Stimulated activated CD4-positive, alpha-beta T cell treated with anti-CD3 and anti-CD28 coated beads, Interleukin-2, amount 100 ng/mL, for 24 hours (primary cell): ENCODE data around the gene NDUFS8.

Source experiments
- DNase-seq, 2 donors: peaks; one replicate each; pipeline ENCODE4 v3.0.0-alpha.2; 2020

The NDUFS8 gene

GRCh38 chr11:68016904-68017817, 13.3 kb upstream of the NDUFS8 start:
- no peak for DNase-seq

- no peak for DNase-seq
These were observed 12.3 kb upstream of the NDUFS8 start for GRCh38 chr11:68017980-68018729.

DNA sequence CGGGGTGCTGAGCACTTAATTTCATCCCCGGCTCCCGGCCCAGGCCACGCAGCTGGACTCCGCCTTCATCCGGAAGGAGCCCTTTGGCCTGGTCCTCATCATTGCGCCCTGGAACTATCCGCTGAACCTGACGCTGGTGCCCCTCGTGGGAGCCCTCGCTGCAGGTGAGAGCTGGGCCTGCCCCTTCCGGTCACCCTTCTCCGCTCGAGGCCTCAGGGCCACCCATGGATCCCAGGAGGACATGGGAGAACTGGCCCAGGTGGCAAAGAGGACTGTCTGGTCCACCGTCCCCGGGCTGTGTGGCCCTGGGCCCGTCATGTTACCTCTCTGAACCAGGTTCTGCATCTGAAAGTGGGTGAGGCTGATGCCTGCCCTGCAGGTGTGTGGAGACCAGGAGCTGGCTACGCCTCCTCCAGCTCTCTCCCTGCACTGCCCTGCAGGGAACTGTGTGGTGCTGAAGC, 11.7 kb upstream of the NDUFS8 start:
- no peak for DNase-seq

- DNase-seq = no peak
These were observed 11.0 kb upstream of the NDUFS8 start for GRCh38 chr11:68019486-68019885.

DNA sequence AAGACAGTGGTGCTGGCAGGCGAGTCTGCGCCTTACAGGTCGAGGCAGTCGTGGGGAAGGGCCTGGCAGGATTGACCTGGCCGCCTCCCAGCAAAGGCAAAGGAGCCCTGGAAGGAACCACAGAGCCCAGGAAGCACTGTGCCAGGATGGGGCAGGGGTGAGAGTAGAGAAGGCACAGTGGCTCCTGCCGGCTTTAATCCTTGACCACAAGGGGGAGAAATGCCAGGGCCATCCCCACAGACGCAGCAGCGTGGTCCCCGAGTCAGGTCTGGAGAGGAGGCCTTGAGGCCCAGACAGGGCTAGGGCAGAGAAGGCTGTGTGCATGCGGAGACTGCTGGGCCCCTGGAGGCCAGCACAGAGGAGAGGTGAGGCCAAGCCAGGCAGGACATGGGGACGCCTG, 9.9 kb upstream of the NDUFS8 start:
- DNase-seq = no peak

DNA sequence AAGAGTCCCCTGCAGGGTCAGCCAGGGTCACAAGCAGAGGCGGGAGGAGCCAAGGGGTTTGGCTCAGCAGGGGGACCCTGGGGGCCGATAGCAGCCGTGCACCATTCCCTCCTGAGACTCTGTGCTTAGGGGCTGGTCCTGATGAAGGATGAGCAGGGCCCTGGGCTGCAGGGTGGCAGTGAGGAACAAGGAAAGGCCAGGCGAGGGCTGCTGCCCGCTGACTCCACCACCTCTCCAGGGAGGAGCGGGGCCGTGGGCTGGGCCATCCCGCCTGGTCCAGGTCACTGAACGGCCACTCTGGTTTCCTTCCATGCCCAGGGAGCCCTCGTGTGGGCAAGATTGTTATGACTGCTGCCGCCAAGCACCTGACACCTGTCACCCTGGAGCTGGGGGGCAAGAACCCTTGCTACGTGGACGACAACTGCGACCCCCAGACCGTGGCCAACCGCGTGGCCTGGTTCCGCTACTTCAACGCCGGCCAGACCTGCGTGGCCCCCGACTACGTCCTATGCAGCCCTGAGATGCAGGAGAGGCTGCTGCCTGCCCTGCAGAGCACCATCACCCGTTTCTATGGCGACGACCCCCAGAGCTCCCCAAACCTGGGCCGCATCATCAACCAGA, 9.2 kb upstream of the NDUFS8 start:
- DNase-seq = no peak

- DNase-seq = no peak
These were observed 8.0 kb upstream of the NDUFS8 start for GRCh38 chr11:68022531-68022930.

DNA sequence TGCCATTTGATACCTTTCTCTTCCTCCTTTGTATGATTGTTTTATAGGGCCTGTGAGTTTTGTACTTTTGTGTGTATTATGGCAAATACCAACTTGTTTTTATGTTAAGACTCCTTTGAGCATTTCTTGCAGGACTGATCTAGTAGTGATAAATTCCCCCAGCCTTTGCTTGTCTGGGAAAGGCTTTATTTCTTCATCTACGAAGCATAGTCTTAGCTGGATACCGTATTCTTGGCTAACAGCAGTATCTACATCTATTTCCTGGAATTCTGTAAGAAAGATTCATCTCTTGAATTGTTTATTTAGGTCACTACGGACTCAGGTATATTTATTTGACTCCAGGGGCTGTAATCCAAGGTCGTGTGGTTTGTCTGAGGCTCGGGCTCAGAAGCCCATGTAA, 6.0 kb upstream of the NDUFS8 start:
- DNase-seq = no peak

GRCh38 chr11:68025047-68025446, 5.4 kb upstream of the NDUFS8 start:
- DNase-seq = no peak

DNA sequence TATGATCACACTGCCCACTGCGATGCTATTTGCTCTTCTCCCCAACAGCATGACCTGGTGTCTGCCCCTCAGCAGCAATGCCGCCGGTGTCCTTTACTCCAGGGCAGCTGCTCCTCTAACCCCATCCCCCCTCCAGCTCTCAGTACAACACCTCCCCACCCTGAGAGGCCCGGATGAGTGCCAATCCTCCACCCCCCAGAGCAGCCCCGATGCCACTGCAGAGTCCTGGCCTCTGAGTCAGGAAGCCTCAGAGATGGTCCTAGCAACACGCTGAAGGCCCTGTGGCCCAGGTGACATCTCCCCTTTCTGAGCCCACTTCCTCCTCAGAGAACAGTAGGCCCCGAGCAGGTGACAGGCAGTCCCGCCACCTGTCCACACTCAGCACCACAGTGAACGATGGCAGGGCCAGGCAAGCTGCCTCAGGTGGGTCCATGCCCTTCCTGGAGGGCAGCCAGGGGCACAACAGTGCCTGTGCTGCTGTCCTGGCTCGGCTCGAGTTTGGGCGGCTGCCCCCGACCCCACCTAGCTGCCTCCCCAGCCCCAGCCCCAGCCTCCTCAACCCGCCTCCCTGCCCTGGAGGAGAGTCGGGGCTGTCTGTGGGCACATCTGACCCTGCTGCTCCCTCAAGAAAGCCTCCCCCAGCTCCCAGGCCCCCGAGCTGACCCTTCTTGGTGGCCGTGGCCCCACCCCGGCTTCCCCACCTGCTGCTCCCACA, 3.9 kb upstream of the NDUFS8 start:
- no peak for DNase-seq

GRCh38 chr11:68027667-68028066, 2.8 kb upstream of the NDUFS8 start:
- DNase-seq = no peak

GRCh38 chr11:68028802-68029545, 1.5 kb upstream of the NDUFS8 start:
- no peak for DNase-seq

DNA sequence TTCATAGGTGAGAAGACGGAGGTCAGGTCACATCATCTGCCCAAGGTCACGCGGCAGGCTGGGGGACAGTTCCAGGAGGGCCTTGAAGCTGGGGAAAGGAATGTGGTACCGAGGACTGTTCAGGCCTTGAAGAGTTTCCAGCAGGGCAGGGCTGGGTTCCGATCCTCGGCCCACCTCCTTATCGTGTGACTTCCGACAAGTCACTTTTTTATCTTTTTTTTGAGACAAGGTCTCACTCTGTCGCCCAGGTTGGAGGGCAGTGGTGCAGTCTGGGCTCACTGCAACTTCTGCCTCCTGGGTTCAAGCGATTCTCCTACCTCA, 623 bp downstream of the NDUFS8 start:
- no peak for DNase-seq

GRCh38 chr11:68032003-68032402, 1.5 kb downstream of the NDUFS8 start:
- no peak for DNase-seq

DNA sequence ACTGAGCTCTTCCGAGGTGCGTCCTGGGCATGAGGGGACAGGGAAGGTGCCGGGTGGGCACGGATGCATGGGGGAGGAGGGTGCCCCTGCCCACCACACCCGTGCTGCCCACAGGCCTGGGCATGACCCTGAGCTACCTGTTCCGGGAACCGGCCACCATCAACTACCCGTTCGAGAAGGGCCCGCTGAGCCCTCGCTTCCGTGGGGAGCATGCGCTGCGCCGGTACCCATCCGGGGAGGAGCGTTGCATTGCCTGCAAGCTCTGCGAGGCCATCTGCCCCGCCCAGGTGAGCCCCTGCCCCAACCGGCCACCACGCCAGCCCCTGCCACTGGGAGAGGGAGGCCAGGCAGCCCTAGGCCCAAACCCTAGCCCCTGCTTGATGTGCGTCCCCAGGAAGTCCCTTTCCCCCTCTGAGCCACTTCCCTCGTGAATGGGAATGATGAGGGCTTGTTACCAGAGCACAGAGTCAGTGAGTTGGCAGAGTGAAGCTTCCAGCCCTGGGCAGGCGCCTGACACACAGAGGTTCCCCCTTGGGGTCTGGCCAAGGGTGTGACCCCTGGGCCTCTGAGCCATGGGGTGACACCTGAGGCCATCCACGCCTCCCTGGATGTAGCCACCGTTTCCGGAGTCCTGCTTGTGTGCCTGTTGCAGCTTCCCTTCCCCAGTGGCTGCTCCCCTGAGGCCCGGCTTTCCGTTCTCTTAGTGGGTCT, 2.7 kb downstream of the NDUFS8 start:
- no peak for DNase-seq

GRCh38 chr11:68033708-68034045, 3.2 kb downstream of the NDUFS8 start:
- DNase-seq = no peak

GRCh38 chr11:68035266-68035876, 4.9 kb downstream of the NDUFS8 start:
- no peak for DNase-seq

DNA sequence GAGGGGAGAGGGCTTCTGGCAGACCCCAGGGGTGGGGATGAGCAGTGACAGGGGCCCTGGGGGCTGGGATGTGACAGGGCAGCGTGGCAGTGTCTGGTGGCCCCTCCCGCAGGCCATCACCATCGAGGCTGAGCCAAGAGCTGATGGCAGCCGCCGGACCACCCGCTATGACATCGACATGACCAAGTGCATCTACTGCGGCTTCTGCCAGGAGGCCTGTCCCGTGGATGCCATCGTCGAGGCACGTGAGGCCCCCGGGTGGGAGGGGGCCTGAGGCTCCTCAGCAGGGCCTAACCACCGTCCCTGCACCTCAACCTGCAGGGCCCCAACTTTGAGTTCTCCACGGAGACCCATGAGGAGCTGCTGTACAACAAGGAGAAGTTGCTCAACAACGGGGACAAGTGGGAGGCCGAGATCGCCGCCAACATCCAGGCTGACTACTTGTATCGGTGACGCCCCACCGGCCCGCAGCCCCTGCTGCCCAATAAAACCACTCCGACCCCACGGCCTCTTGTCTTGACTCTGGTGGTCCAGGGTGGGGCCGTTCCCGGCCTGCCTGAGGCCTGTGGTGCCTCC, 5.7 kb downstream of the NDUFS8 start:
- DNase-seq = no peak

DNA sequence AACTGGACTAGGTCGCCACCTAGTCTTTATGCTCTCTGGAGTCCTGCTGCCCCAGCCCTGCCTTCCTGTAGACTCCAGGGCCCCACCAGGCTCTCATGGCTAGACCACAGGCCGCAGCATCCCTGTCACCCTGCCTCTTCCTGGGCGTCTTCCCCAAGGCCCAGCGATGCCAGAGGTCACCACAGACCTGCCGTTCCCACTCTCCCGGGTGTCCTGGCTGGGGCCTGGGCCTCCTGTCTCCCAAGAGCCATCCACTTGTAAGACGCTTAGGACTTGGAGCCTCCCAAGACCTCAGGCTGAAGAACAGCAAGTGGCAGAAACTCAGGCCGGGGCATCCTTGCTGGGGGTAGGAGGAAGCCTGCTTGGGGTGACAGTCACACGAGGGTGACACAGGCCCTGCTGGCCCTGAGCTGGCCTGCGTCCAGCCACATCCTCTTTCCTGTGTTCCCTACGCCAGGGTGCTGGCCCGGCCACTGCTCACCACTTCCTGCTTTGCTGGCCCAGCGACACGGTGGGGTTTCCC, 6.3 kb downstream of the NDUFS8 start:
- no peak for DNase-seq

- DNase-seq = no peak
These were observed 7.1 kb downstream of the NDUFS8 start for GRCh38 chr11:68037411-68038225.
